HG03378 (cell line): ENCODE measurements around the gene TSPAN15.
A peak's percentile ranks its signal among the peaks of the same experiment; 100 is the strongest.

ENCODE experiments used
- ATAC-seq: cut with Tn5 transposase; IDR thresholded peaks from one replicate; pipeline ENCODE4 v1.9.1; 2021; ENCODE audit warnings: mild to moderate bottlenecking, moderate library complexity; ENCODE audit not compliant: unreplicated experiment

The TSPAN15 gene

GRCh38 chr10:69451209-69451783 is at the start of gene TSPAN15:
Gene TSPAN15 (plus strand): TSS chr10:69451465. CDS start chr10:69451595, 130 bp downstream.
- peak; percentile 73 for ATAC-seq

- ATAC-seq: no peak
Observed at GRCh38 chr10:69402386-69402785, 48.9 kb upstream of the TSPAN15 start.

DNA sequence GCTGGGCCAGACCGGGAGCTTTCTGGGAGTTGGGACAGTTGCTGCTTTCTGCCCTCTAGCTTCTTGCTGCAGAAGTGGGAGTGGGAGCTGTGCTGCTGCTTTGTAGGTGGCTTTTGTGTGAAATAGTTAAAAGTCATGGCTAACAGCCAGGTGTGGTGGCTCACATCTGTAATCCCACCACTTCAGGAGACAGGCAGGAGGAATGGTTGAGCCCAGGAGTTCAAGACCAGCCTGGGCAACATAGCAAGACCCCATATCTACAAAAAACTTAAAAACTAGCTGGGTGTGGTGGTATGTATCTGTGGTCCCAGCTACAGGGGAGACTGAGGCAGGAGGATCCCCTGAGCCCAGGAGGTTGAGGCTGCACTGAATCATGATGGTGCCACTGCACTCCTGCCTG is 48.2 kb upstream of the TSPAN15 start:
- ATAC-seq: no peak

- no peak for ATAC-seq
Observed at GRCh38 chr10:69403519-69403918, 47.7 kb upstream of the TSPAN15 start.

- ATAC-seq: no peak
Observed at GRCh38 chr10:69404786-69405185, 46.5 kb upstream of the TSPAN15 start.

DNA sequence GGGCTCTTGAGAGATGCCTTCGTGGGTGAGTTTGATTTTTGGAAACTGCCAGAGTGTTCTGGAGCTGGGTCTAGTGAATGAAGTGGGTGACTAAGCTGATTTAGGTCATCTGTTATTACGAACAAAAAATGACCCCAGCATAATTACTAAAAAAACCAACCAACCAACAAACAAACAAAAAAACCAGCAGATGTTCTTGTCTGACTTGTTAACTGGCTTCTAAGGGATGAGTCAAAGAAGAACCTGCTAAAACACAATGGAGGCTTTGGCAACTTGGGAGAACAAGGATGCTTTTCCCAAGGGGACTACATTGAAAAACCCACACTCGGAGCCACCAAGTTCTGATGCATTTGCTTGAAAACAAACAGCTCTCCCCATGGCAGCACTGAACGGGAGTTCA is 46.0 kb upstream of the TSPAN15 start:
- ATAC-seq: no peak

- no peak for ATAC-seq
Observed at GRCh38 chr10:69406302-69406811, 44.9 kb upstream of the TSPAN15 start.

DNA sequence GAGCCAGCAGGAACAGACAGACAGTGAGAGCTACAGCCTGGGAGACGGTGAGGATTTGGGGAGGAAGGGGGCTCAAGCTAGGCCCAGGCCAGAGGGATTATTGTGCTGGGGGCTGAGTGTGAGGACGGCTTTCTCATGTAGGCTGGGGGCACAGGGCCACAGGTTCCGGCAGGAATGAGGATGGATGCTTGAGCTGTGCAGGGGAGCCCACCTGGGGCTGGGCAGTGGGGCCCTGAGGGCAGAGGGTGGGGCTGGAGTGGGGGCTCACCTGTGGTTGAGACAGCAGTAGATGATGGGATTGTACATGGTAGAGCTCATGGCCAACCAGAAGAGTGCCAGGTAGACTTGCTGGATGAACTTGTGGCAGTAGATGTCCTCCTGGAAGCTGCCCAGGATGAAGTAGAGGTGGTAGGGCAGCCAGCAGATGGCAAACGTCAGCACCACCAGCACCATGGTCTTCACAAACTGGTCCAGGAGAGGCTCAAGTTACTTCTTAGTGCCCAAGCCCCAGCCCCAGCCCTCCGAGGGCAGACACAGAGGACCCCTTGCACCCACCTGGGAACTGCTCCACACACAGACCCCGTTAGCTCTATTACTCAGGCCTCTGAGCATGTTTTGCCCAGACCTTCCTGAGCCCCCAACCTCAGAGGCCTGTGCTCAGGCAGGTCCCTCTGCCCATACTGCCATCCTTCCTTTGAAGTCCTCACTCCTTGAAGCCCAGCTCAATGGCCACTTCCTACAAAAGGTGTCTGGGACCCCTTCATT is 44.3 kb upstream of the TSPAN15 start:
- no peak for ATAC-seq

GRCh38 chr10:69407621-69408301 is 43.5 kb upstream of the TSPAN15 start:
- ATAC-seq: no peak

GRCh38 chr10:69408318-69409175 is 42.7 kb upstream of the TSPAN15 start:
- peak; percentile 78 for ATAC-seq

DNA sequence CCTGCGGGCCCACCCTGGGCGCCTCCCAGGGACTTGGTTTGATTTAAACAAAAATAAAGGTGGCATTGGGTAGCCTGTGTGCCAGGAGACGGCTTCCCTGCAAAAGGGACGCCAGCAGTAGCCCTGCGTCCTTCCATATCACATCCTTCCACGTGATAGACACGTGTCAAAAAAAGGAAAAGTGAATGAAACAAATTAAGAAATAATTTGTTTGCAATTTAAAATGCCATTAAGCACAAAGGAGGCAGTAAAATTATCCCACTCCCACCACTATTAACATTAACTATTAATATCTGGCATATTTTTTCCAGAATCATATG is 42.1 kb upstream of the TSPAN15 start:
- no peak for ATAC-seq

GRCh38 chr10:69409968-69410367 is 41.3 kb upstream of the TSPAN15 start:
- no peak for ATAC-seq

- ATAC-seq: no peak
Observed at GRCh38 chr10:69410487-69410886, 40.8 kb upstream of the TSPAN15 start.

- ATAC-seq: no peak
Observed at GRCh38 chr10:69411476-69411875, 39.8 kb upstream of the TSPAN15 start.

DNA sequence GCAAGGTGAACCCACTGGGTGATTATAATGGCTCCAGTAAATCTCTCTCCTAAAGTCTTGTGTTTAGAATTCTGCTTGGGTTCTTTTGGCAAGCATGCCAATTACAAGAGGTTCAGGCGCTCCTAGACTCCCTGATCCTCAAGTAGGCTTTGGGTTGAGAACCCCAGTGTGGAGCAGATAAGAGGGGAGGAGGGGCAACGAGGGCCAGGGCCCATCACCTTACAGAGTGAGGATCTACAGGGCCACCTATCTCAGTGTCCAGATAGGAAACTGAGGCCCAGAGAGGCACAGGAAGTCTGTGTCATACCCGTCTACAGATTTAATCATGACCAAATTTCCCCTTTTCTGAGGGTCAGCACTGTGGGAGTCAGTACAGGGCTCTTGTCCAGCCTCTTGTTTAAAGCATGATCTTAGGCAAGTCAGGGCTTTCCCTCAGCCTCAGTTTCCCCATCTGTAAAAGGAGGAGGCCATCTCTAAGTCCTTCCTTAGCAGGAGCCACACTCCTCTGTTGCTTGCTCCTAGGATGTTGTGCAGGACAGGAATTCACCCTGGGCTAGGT is 39.0 kb upstream of the TSPAN15 start:
- no peak for ATAC-seq

- ATAC-seq: no peak
Observed at GRCh38 chr10:69413221-69413865, 37.9 kb upstream of the TSPAN15 start.

GRCh38 chr10:69414036-69415018 is 36.9 kb upstream of the TSPAN15 start:
- ATAC-seq: no peak

- no peak for ATAC-seq
Observed at GRCh38 chr10:69415049-69415448, 36.2 kb upstream of the TSPAN15 start.

GRCh38 chr10:69415951-69416350 is 35.3 kb upstream of the TSPAN15 start:
- no peak for ATAC-seq
